A549 treated with CORT108297 at 1 μM for 4 hours (cell line): ENCODE measurements around the gene NCAPG. TPM values are rescaled to one million over a fixed set of nuclear protein-coding genes. Genes with fewer than 3 reads are reported as not detected.

Experiments used
- total RNA-seq: library from RNA; stranded (reverse); fragments of 200-300 nt; extraction: Qiagen RNA extraction; gene quantifications from 5 replicates; pipeline ENCODE4 v1.2.3, GENCODE V29; 2022

Gene NCAPG
- 25.6 to 28.3 TPM (median 27.2 TPM) in 5 replicates for total RNA-seq

GRCh38 chr4:17810260-17811077, at the start of gene NCAPG, which contains the start of gene DCAF16:
TSS of gene NCAPG (plus strand) at chr4:17810979. CDS start at chr4:17811078, 99 bp downstream.
TSS of gene DCAF16 (minus strand) at chr4:17810757. CDS start at chr4:17804141, 6,616 bp downstream.

GRCh38 chr4:17781300-17782287, 29.2 kb upstream of the NCAPG start, which contains the start of gene FAM184B:
TSS of gene FAM184B (minus strand) at chr4:17781621. CDS start at chr4:17781299, 322 bp downstream.

Other genes starting within 250 kb of the NCAPG start
- 31.6 to 43.6 TPM (median 33.4 TPM) in 5 replicates for gene LAP3, start 233.8 kb upstream of the NCAPG start, total RNA-seq
- 27.0 to 42.2 TPM (median 32.3 TPM) in 5 replicates for gene MED28, start 196.3 kb upstream of the NCAPG start, total RNA-seq
- 0.01 to 0.06 TPM (median 0.05 TPM) in 5 replicates for gene FAM184B, start 29.4 kb upstream of the NCAPG start, total RNA-seq
- gene DCAF16, start 222 bp upstream of the NCAPG start, total RNA-seq: 4.9 to 6.7 TPM (median 6.6 TPM) in 5 replicates
- gene LCORL, start 210.8 kb downstream of the NCAPG start, total RNA-seq: 3.8 to 5.4 TPM (median 4.6 TPM) in 5 replicates